ENCODE results near the gene KLHL40.
A peak's percentile ranks its signal among the peaks of the same experiment; 100 is the strongest.

The KLHL40 gene

DNA sequence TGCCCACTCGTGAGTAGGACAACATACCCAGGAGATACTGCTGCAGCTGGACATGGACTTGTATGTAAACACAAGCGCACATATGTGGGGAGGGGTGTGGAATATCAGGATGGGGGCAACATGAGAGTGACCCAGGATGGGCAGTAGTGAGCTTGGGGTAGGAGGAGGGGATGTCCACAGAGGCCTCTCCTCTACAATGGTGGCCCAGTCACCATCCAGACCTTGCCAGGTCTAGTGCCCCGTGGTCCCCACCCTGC is 32.1 kb upstream of the KLHL40 start:
- H3K14ac ChIP-seq (ENCODE audit: low read length): no peak overlapping the region
- peaks cover 4 to 22% of the 10 kb centered on the region in 2 donors for H3K36me3 ChIP-seq (replicated peaks in 1 of 2; ENCODE audit: control insufficient read depth in 2 of 2, insufficient read depth in 2 of 2, low read length in 2 of 2)
- H3K23ac ChIP-seq (ENCODE audit: low read depth, low read length, poor library complexity): peak overlapping the region; percentile 16
- peak overlapping the region; percentile 80 for H3K9ac ChIP-seq (ENCODE audit: low read depth, low read length, poor library complexity)
- peak overlapping the region; percentile 60 for H2BK12ac ChIP-seq (ENCODE audit: low read length)
- H3K18ac ChIP-seq (ENCODE audit: low read length): peak overlapping the region; percentile 90
- no peak overlapping the region for H3K27ac ChIP-seq (replicated peaks; ENCODE audit: low read length)
- H4K91ac ChIP-seq (ENCODE audit: low read depth, low read length, poor library complexity): no peak overlapping the region
- H3K4ac ChIP-seq (ENCODE audit: low read length): no peak overlapping the region
- no peaks in the 10 kb centered on the region for H3K9me3 ChIP-seq (replicated peaks in 1 of 2; ENCODE audit: control insufficient read depth in 2 of 2, insufficient read depth in 1 of 2, low read depth in 1 of 2, low read length in 2 of 2)
- WGBS, 2 donors (ENCODE audit: extremely low coverage in 2 of 2, insufficient read length in 2 of 2, insufficient replicate concordance in 1 of 2): no CpG with 5 or more reads among the region's 3 CpGs
- peak overlapping the region; percentile 65 to 87 for H3K4me3 ChIP-seq (ENCODE audit: low read length in 2 of 2)
- no peak overlapping the region for H2BK5ac ChIP-seq (ENCODE audit: low read length)
- peaks cover 4% of the 10 kb centered on the region for H3K79me1 ChIP-seq (ENCODE audit: low read depth, low read length)
- H4K8ac ChIP-seq (ENCODE audit: low read depth, low read length): no peak overlapping the region
- no peak overlapping the region for H2BK120ac ChIP-seq (ENCODE audit: low read depth, low read length)
- DNase-seq (ENCODE audit: low spot score): no peak
- peaks cover 18 to 24% of the 10 kb centered on the region in 2 donors for H3K4me1 ChIP-seq (ENCODE audit: control insufficient read depth in 2 of 2, insufficient read depth in 1 of 2, low read depth in 1 of 2, low read length in 2 of 2)
- H3K27me3 ChIP-seq (ENCODE audit: control insufficient read depth in 3 of 3, insufficient read depth in 3 of 3, low read depth in 1 of 3, low read length in 3 of 3): no peaks in the 10 kb centered on the region
- H3K4me2 ChIP-seq (ENCODE audit: insufficient read depth, low read length, poor library complexity, severe bottlenecking): peak overlapping the region; percentile 87
- H2AK5ac ChIP-seq (ENCODE audit: low read depth, low read length): peak overlapping the region; percentile 93
- peak overlapping the region; percentile 91 for H2BK15ac ChIP-seq (ENCODE audit: low read length)
- peak overlapping the region; percentile 94 for H2AFZ ChIP-seq (ENCODE audit: low read length)

GRCh38 chr3:42653560-42654330 is 31.6 kb upstream of the KLHL40 start, which contains the start of gene ZBTB47:
Gene ZBTB47, plus strand, starts transcription at chr3:42653697. Its CDS starts 4,659 bp downstream, at chr3:42658356.
- no peaks in the 10 kb centered on the region for H3K9me3 ChIP-seq (replicated peaks in 1 of 2; ENCODE audit: control insufficient read depth in 2 of 2, insufficient read depth in 1 of 2, low read depth in 1 of 2, low read length in 2 of 2)
- H3K4me3 ChIP-seq (ENCODE audit: low read length in 2 of 2): peak within 1 kb of the TSS; percentile 65 to 87
- H2AFZ ChIP-seq (ENCODE audit: low read length): peak within 1 kb of the TSS; percentile 94
- H3K23ac ChIP-seq (ENCODE audit: low read depth, low read length, poor library complexity): peak within 1 kb of the TSS; percentile 16
- H3K4me1 ChIP-seq (ENCODE audit: control insufficient read depth in 2 of 2, insufficient read depth in 1 of 2, low read depth in 1 of 2, low read length in 2 of 2): peaks cover 18 to 24% of the 10 kb centered on the region in 2 donors
- WGBS, 2 donors (ENCODE audit: extremely low coverage in 2 of 2, insufficient read length in 2 of 2, insufficient replicate concordance in 1 of 2): no CpG with 5 or more reads among the region's 31 CpGs
- H3K79me1 ChIP-seq (ENCODE audit: low read depth, low read length): peaks cover 4% of the 10 kb centered on the region
- no peak within 1 kb of the TSS for H3K27ac ChIP-seq (replicated peaks; ENCODE audit: low read length)
- H3K14ac ChIP-seq (ENCODE audit: low read length): peak within 1 kb of the TSS; percentile 98
- peak within 1 kb of the TSS; percentile 58 for H2BK120ac ChIP-seq (ENCODE audit: low read depth, low read length)
- peak within 1 kb of the TSS; percentile 57 for H3K4ac ChIP-seq (ENCODE audit: low read length)
- H4K91ac ChIP-seq (ENCODE audit: low read depth, low read length, poor library complexity): peak within 1 kb of the TSS; percentile 58
- peak within 1 kb of the TSS; percentile 98 for H3K18ac ChIP-seq (ENCODE audit: low read length)
- peak within 1 kb of the TSS; percentile 94 for H3K9ac ChIP-seq (ENCODE audit: low read depth, low read length, poor library complexity)
- H3K4me2 ChIP-seq (ENCODE audit: insufficient read depth, low read length, poor library complexity, severe bottlenecking): peak within 1 kb of the TSS; percentile 87
- DNase-seq (ENCODE audit: low spot score): no peak
- H3K27me3 ChIP-seq (ENCODE audit: control insufficient read depth in 3 of 3, insufficient read depth in 3 of 3, low read depth in 1 of 3, low read length in 3 of 3): no peaks in the 10 kb centered on the region
- peak within 1 kb of the TSS; percentile 60 for H2BK12ac ChIP-seq (ENCODE audit: low read length)
- H2AK5ac ChIP-seq (ENCODE audit: low read depth, low read length): peak within 1 kb of the TSS; percentile 93
- H2BK15ac ChIP-seq (ENCODE audit: low read length): peak within 1 kb of the TSS; percentile 91
- H4K8ac ChIP-seq (ENCODE audit: low read depth, low read length): peak within 1 kb of the TSS; percentile 23
- H3K36me3 ChIP-seq (replicated peaks in 1 of 2; ENCODE audit: control insufficient read depth in 2 of 2, insufficient read depth in 2 of 2, low read length in 2 of 2): peaks cover 5 to 22% of the 10 kb centered on the region in 2 donors
- H2BK5ac ChIP-seq (ENCODE audit: low read length): no peak within 1 kb of the TSS

GRCh38 chr3:42654331-42655201 is 30.8 kb upstream of the KLHL40 start:
- peak overlapping the region; percentile 99 for H2BK15ac ChIP-seq (ENCODE audit: low read length)

More at GRCh38 chr3:42654331-42655201, 30.8 kb upstream of the KLHL40 start:
- Histone ChIP-seq H3K4me1 (ENCODE audit: control insufficient read depth in 2 of 2, insufficient read depth in 1 of 2, low read depth in 1 of 2, low read length in 2 of 2) (peaks cover 18 to 24% of the 10 kb centered on the region in 2 donors), H3K4me3 (ENCODE audit: low read length in 2 of 2) (peak overlapping the region; percentile 65 to 87), H3K4ac (ENCODE audit: low read length) (no peak overlapping the region), H3K9me3 (replicated peaks in 1 of 2; ENCODE audit: control insufficient read depth in 2 of 2, insufficient read depth in 1 of 2, low read depth in 1 of 2, low read length in 2 of 2) (no peaks in the 10 kb centered on the region), H2AFZ (ENCODE audit: low read length) (peak overlapping the region; percentile 94), H3K9ac (ENCODE audit: low read depth, low read length, poor library complexity) (peak overlapping the region; percentile 94), H4K8ac (ENCODE audit: low read depth, low read length) (peak overlapping the region; percentile 8), H3K27me3 (ENCODE audit: control insufficient read depth in 3 of 3, insufficient read depth in 3 of 3, low read depth in 1 of 3, low read length in 3 of 3) (no peaks in the 10 kb centered on the region), H2BK5ac (ENCODE audit: low read length) (no peak overlapping the region), H3K79me1 (ENCODE audit: low read depth, low read length) (peaks cover 4% of the 10 kb centered on the region), H3K4me2 (ENCODE audit: insufficient read depth, low read length, poor library complexity, severe bottlenecking) (peak overlapping the region; percentile 87), H3K36me3 (replicated peaks in 1 of 2; ENCODE audit: control insufficient read depth in 2 of 2, insufficient read depth in 2 of 2, low read length in 2 of 2) (peaks cover 6 to 13% of the 10 kb centered on the region in 2 donors), H3K27ac (replicated peaks; ENCODE audit: low read length) (no peak overlapping the region), H2BK12ac (ENCODE audit: low read length) (no peak overlapping the region), H3K14ac (ENCODE audit: low read length) (peak overlapping the region; percentile 84), H2AK5ac (ENCODE audit: low read depth, low read length) (peak overlapping the region; percentile 100), H3K18ac (ENCODE audit: low read length) (peak overlapping the region; percentile 98), H2BK120ac (ENCODE audit: low read depth, low read length) (peak overlapping the region; percentile 73), H4K91ac (ENCODE audit: low read depth, low read length, poor library complexity) (peak overlapping the region; percentile 23), H3K23ac (ENCODE audit: low read depth, low read length, poor library complexity) (peak overlapping the region; percentile 87)
- no CpG with 5 or more reads among the region's 94 CpGs for WGBS, 2 donors (ENCODE audit: extremely low coverage in 2 of 2, insufficient read length in 2 of 2, insufficient replicate concordance in 1 of 2)
- DNase-seq (ENCODE audit: low spot score): peak; percentile 71

All from neuronal stem cell (in vitro differentiated cells).